ENCODE measurements around the gene PANK1.

The PANK1 gene

GRCh38 chr10:89615112-89615511 is 29.9 kb downstream of the PANK1 start:
- no peak for DNase-seq

GRCh38 chr10:89613582-89613981 is 31.5 kb downstream of the PANK1 start:
- DNase-seq: no peak

- DNase-seq: no peak
Observed at GRCh38 chr10:89611282-89611681, 33.8 kb downstream of the PANK1 start.

GRCh38 chr10:89609833-89610346 is 35.2 kb downstream of the PANK1 start:
- DNase-seq: no peak

GRCh38 chr10:89604200-89604599 is 40.8 kb downstream of the PANK1 start:
- DNase-seq: no peak

GRCh38 chr10:89602919-89603318 is 42.1 kb downstream of the PANK1 start:
- no peak for DNase-seq

- no peak for DNase-seq
Observed at GRCh38 chr10:89601728-89602361, 43.2 kb downstream of the PANK1 start.

- no peak for DNase-seq
Observed at GRCh38 chr10:89600041-89600440, 45.0 kb downstream of the PANK1 start.

GRCh38 chr10:89593043-89593442 is 52.0 kb downstream of the PANK1 start:
- no peak for DNase-seq

- no peak for DNase-seq
Observed at GRCh38 chr10:89592539-89592938, 52.5 kb downstream of the PANK1 start.

- DNase-seq: no peak
Observed at GRCh38 chr10:89591796-89592271, 53.2 kb downstream of the PANK1 start.

- no peak for DNase-seq
Observed at GRCh38 chr10:89591111-89591795, 53.8 kb downstream of the PANK1 start.

- no peak for DNase-seq
Observed at GRCh38 chr10:89590326-89590725, 54.7 kb downstream of the PANK1 start.

- DNase-seq: no peak
Observed at GRCh38 chr10:89589101-89589720, 55.8 kb downstream of the PANK1 start.

GRCh38 chr10:89588671-89589070 is 56.4 kb downstream of the PANK1 start:
- no peak for DNase-seq

GRCh38 chr10:89582022-89582421 is 63.0 kb downstream of the PANK1 start:
- no peak for DNase-seq

GRCh38 chr10:89580243-89580642 is 64.8 kb downstream of the PANK1 start:
- DNase-seq: no peak

- DNase-seq: no peak
Observed at GRCh38 chr10:89576696-89577095, 68.3 kb downstream of the PANK1 start.

GRCh38 chr10:89576022-89576421 is 69.0 kb downstream of the PANK1 start:
- DNase-seq: no peak

GRCh38 chr10:89575031-89575430 is 70.0 kb downstream of the PANK1 start:
- no peak for DNase-seq

GRCh38 chr10:89574368-89574767 is 70.7 kb downstream of the PANK1 start:
- DNase-seq: no peak

GRCh38 chr10:89567576-89568245 is 77.3 kb downstream of the PANK1 start:
- no peak for DNase-seq

- no peak for DNase-seq
Observed at GRCh38 chr10:89566992-89567391, 78.0 kb downstream of the PANK1 start.

Measured in NCI-H748 treated with DMSO at 0.1 percent for 48 hours (cell line).